CD4-positive, alpha-beta T cell treated with Interleukin-21 for 1 hour (primary cell): ENCODE data around the gene IQCK.
"Not testable (repeated sequence)": the region's sequence is repeated elsewhere in the genome, so short reads cannot be mapped to it uniquely, and the experiment has no call there.

Experiments
- DNase-seq: peaks from one replicate; pipeline ENCODE4 v3.0.0-alpha.2; 2020

The IQCK gene

DNA sequence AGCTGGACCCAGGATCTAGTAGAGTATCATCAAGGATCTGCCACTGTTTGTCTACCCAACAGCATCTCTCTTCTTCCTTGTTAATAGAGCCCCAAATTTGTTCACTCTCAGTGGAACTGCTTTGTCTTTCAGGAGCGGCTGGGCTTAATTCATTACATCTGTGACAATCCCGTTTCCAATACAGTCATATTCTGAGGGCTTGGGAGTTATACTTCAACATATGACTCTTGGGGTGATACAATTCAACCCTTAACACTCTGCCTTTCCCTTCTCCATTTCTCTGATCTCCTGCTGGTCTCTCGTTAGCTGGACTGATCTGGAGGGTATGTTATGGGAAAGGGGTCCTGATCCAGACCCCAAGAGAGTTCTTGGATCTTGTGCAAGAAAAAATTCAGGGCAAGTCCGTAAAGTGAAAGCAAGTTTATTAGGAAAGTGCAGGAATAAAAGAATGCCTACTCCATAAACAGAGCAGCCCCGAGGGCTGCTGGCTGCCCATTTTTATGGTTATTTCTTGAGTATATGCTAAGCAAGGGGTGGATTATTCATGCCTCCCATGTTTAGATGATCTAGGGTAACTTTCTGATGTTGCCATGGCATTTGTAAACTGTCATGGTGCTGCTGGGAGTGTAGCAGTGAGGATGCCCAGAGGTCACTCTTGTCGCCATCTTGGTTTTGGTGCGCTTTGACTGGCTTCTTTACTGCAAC is 42.4 kb downstream of the IQCK start:
- DNase-seq = no peak

GRCh38 chr16:19765860-19766553 is 47.9 kb downstream of the IQCK start:
- no peak for DNase-seq

- no peak for DNase-seq
Measured at GRCh38 chr16:19766554-19766884, 48.4 kb downstream of the IQCK start.

DNA sequence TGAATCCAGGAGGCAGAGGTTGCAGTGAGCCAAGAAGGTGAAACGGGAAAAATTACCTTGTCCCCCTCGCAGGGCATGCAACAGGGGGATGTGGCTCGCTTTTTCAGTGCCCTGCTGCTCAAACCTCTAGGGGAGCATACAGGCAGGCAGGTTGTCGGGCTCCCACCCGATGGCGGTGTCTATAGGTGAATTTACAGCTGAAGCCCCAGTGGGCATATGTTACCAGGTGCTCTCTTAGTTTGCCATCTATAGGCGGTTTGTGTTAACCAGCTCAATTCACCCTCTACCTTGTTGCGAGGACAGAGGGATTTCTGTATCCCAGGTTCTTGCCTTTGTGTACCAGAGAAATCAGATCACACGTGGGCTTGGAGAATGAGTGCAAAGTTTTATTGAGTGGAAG is 48.9 kb downstream of the IQCK start:
- no peak for DNase-seq

- no peak for DNase-seq
Measured at GRCh38 chr16:19767497-19767896, 49.4 kb downstream of the IQCK start.

GRCh38 chr16:19769239-19769638 is 51.2 kb downstream of the IQCK start:
- DNase-seq = no peak

- no peak for DNase-seq
Measured at GRCh38 chr16:19771040-19771439, 53.0 kb downstream of the IQCK start.

- DNase-seq = no peak
Measured at GRCh38 chr16:19771796-19772195, 53.7 kb downstream of the IQCK start.

DNA sequence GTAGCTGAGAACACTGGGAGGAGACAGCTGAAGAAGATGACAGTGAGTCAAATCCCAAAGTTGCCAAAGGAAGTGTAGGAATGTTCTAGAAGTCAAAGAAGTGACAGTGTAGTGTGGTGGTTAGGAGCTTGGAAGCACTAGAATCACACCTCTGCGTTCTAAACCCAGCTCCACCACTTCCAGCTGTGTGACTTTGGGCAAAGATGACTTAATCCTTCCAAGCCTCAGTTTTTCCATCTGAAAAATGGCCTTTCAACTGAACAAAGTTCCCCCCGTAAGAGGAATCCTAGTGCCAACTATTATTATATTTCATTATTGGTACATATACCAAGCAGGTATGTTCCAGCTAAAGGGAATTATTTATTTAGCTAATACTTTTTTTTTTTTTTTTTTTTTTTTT is 56.0 kb downstream of the IQCK start:
- no peak for DNase-seq

- no peak for DNase-seq
Measured at GRCh38 chr16:19776147-19776546, 58.1 kb downstream of the IQCK start.

GRCh38 chr16:19776565-19776964 is 58.5 kb downstream of the IQCK start:
- DNase-seq = no peak

- DNase-seq = no peak
Measured at GRCh38 chr16:19780321-19780720, 62.2 kb downstream of the IQCK start.

GRCh38 chr16:19781226-19781625 is 63.2 kb downstream of the IQCK start:
- DNase-seq = no peak

- DNase-seq = no peak
Measured at GRCh38 chr16:19783363-19784182, 65.5 kb downstream of the IQCK start.

DNA sequence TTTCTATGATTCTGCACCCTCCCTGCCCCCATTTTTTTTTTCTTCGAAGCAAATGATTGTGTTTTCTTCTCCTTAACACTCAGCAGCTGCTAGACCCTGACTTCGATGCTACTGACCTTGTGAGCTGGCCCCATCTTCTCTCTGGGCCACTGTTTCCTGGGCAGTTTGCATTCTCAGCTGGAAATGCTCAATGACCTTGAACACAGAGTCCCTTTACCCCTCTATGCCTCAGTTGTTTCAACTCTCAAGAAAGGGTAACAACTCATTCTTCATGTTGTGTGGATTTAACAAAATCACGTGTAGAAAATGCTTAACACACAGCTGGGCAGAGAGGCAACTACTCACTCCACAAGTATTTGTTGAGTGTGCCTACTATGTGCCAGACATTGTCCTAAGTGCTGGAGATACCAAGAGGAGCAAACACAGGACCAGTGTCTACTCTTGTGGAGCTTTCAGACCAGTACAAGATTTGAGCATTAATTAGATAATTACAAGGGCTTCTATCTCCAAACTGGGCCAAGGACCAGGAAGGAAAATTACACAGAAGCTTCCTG is 66.2 kb downstream of the IQCK start:
- DNase-seq = no peak

- no peak for DNase-seq
Measured at GRCh38 chr16:19785081-19785480, 67.0 kb downstream of the IQCK start.

- DNase-seq = no peak
Measured at GRCh38 chr16:19785512-19786130, 67.5 kb downstream of the IQCK start.

DNA sequence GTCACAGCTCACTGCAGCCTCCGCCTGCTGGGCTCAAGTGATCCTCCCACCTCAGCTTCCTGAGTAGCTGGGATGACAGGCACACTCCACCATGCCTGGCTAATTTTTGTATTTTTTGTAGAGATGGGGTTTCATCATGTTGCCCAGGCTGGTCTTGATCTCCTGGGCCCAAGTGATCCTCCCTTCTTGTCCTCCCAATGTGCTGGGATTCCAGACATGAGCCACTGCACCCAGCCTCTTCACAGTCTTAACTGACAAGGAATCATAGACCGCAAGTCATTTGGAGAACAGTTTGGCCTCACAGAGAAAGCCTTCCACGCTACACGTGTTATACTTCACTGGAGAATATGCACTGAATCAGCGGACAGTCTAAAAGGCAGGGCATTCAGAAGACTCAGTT is 83.3 kb downstream of the IQCK start:
- not testable (repeated sequence) for DNase-seq

- DNase-seq = not testable (repeated sequence)
Measured at GRCh38 chr16:19801824-19802223, 83.8 kb downstream of the IQCK start.

- no peak for DNase-seq
Measured at GRCh38 chr16:19802612-19803011, 84.5 kb downstream of the IQCK start.

DNA sequence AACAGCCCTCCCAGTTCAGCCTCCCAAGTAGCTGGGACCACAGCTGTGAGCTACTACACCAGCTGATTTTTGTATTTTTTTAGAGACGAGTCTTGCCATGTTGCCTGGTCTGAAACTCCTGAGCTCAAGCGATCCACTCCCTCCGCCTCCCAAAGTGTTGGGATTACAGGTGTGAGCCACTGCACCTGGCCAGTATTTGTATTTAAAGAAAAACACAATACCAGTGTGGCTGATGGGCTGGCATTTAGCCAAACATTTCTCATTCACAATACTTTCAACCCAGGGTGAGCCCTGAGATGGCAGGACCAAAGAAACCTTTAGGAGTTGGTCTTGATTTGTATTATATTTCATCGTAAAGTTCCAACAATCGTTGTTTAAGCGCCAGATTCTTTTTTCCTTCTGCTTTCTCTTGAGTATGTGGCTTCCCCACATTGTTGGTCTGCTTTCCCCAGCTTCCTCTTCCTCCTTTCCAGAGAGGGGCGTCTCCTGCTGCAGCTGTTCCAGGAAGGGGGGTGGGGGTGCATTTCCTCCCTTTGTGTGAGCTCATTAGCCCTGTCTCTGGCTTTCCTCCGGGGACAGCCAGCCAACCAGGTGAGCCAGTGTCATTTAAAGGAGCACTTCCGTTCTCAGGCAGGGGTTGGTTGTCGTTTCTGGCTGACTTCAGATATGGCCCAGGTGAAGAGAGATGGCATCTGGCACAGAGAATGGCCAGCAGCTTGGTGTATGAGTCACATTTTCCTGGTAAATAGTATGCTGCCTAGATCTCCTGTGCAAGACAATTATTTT is 86.7 kb downstream of the IQCK start:
- peak; percentile 52 for DNase-seq

DNA sequence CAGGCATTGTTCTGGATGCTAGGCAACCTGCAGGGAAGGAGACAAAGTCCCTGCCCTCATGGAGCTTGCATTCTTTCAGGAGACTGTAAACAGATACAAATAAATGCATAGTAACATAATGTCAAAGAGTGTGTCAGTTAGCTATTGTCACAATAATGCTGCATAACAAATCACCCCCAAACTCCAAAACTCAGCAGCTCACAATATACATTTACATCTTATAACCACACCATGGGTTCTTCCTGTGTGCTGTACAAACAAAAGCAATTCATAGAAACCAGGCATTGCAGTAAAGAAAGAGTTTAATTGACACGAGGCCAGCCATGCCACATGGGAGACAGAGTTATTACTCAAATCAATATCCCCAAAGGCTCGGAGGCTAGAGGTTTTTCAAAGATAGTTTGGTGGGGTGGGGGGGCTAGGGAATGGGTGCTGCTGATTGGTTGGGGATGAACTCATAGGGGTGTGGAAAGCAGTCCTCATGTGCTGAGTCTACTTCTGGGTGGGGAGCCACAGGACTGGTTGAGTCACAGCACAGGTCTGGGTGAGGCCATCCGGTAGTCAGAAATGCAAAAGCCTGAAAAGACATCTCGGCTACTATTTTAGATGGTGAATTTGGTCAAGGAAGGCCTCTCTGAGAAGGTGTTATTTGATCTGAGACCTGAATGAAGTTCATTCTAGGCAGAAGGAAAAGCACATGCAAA is 87.5 kb downstream of the IQCK start:
- no peak for DNase-seq
